HG03439 (cell line): ENCODE measurements around the gene RNF19B.
"Not testable (repeated sequence)": the region's sequence is repeated elsewhere in the genome, so short reads cannot be mapped to it uniquely, and the experiment has no call there.

Experiments
- ATAC-seq: cut with Tn5 transposase; IDR thresholded peaks from one replicate; pipeline ENCODE4 v1.9.1; 2021; ENCODE audit warnings: mild to moderate bottlenecking, moderate library complexity; ENCODE audit not compliant: unreplicated experiment

The RNF19B gene

DNA sequence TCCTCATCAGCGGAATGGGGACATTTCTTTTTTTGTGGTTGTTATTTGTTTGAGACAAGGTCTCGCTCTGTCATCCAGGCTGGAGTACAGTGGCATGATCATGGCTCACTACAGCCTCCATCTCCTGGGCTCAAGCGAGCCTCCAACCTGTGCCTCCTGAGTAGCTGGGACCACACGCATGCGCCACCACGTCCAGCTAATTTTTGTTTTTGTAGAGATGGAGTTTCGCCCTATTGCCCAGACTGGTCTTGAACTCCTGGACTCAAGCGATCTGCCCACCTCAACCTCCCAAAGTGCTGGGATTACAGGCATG lies 28.7 kb upstream of the RNF19B start:
- ATAC-seq, result not testable (repeated sequence)

GRCh38 chr1:32992489-32993323 lies 28.1 kb upstream of the RNF19B start:
- peak; percentile 86 for ATAC-seq

- ATAC-seq, result peak; percentile 24
Observed at GRCh38 chr1:32991819-32992488, 27.3 kb upstream of the RNF19B start.

GRCh38 chr1:32991386-32991785 lies 26.8 kb upstream of the RNF19B start:
- no peak for ATAC-seq

DNA sequence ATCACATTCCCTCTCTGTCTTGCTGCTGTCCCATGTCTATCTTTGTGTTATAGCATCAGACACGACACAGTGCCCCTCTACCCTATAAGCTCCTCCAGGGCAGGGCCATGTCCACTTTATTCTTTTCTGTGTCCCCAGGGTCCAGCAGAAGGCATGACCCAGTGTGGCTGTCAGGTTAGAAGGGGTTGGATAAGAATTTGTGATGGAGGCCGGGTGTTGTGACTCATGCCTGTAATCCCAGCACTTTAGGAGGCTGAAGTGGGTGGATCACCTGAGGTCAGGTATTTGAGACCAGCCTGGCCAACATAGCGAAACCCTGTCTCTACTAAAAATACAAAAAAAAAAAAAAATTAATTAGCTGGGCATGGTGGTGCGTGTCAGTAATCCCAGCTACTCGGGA lies 26.3 kb upstream of the RNF19B start:
- ATAC-seq, result no peak

DNA sequence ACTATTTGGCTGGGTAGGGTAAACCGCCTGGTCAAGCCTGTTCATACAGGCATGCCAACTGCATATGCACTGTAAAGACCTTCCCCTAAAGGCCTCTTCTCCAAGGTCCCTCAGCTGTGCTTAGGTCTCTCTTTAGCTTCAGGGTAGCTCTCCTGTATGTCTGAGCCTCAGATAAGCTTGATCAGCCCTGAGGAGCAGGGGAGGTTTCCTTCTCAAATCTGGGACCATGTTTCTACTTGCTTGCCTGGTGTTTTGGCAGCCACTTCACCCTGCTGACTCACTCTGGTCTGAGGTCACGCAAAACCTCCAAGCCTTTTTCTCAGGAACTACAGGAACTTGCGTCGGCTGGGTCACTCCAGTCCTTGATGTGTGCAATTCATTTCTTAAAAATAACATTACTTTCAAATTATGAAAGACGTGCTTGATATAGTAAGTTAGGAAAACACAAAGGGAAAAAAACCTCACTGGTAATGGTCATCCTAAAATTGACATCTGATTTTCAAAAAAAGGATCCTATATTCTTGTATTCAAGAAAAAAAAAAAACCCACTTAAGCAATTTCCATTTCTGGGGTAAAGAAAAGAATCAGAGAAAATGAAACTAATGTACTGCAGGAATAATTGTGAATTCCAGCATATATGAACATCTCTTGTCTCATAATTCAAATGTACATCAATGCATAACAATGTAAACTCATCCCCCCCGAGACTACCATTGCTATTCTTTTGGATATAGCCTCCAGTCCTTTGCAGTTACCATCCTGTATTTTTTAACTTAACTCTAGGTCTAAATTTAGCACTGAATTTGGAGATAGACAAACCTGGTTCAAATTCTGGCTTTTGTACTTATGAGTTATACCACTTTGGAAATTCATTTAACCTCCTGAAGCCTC lies 24.8 kb upstream of the RNF19B start:
- ATAC-seq, result no peak

- ATAC-seq, result no peak
Observed at GRCh38 chr1:32988665-32989064, 24.1 kb upstream of the RNF19B start.

GRCh38 chr1:32985226-32985625 lies 20.6 kb upstream of the RNF19B start:
- ATAC-seq, result no peak

GRCh38 chr1:32984455-32985171 lies 20.0 kb upstream of the RNF19B start:
- no peak for ATAC-seq

GRCh38 chr1:32984090-32984454 lies 19.5 kb upstream of the RNF19B start:
- no peak for ATAC-seq

- ATAC-seq, result no peak
Observed at GRCh38 chr1:32983020-32983419, 18.4 kb upstream of the RNF19B start.

DNA sequence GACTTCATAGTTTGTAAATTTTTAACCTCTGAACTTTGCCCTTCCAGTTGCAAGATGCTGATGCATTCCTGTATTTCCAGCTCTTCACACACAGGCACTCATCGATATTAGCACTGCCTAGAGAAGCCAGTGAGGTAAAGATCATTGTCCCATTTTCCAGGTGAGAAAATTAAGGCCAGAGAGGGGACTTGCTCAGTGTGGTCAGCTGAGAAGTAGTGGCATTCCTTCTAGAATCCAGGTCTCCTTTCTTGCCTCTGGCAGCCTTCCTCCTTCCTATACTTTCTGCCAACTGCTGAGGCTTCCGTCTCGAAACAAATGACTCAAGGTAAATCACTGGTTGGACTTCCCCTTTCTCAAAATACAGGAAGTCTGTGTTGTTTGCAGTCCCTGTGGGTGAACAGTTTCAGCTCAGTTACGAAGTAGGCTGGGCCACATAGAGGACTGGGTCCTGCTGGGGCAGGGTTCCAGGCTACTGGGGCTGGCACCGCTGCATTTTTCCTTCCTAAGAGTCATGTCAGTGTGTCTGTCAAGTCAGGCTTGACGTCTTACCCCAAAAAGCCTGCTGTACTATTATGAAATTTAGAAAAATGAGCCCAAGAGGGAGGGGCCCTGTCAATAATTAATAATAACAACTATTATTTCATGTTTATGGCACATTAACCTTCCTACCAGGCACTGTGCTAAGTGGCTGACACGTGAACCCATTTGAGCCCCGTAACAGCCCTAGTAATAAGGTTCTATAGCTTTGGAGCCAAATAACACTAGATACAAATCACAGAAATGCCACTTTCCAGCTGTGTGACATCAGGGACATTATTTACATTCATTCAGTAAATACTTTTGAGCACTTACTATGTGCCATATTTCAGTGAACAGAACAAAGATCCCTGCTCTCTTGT lies 16.6 kb upstream of the RNF19B start:
- ATAC-seq, result peak; percentile 87

DNA sequence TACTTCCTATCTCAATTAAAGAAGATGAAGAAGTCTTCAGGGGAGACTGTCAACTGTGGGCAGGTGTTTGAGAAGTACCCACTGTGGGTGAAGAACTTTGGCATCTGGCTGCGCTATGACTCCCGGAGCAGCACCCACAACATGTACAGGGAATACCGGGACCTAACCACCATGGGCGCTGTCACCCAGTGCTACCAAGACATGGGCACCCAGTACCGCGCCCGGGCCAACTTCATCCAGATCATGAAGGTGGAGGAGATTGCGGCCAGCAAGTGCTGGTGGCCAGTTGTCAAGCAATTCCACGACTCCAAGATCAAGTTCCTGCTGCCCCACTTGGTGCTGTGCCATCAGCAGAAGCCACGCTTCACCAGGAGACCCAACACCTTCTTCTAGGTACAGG lies 15.5 kb upstream of the RNF19B start:
- ATAC-seq, result no peak

- ATAC-seq, result no peak
Observed at GRCh38 chr1:32978854-32979253, 14.2 kb upstream of the RNF19B start.

DNA sequence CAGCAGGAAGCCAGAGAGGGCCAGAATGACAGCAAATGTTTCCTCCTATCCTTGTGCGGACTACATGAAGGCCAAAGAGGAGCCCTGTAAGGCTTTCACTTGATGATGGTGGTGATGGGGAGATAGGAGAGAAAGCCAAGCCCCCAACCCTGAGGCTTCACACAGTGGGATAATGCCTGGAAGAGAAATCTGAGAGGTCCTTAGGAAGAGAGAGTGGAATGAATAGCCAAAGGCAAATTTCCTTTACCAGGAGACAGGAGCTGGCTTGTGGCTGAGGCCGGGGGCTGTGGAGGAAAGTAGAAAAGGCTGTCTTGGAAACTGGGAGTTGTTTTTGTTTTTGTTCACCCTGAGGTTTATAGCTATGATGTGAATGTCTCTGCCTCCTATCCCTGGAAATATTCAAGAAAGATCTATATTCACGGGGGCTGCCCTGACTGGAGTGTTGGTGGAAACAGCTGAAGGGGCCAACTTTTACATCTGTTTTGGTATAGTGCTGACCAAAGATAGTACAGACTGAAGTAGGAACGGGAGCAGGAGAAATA lies 13.0 kb upstream of the RNF19B start:
- no peak for ATAC-seq

DNA sequence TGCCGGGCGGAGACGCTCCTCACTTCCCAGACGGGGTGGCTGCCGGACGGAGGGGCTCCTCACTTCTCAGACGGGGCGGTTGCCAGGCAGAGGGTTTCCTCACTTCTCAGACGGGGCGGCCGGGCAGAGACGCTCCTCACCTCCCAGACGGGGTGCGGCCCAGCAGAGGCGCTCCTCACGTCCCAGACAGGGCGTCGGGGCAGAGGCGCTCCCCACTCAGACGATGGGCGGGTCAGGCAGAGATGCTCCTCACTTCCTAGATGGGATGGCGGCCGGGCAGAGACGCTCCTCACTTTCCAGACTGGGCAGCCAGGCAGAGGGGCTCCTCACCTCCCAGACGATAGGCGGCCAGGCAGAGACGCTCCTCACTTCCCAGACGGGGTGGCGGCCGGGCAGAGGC lies 10.4 kb upstream of the RNF19B start:
- ATAC-seq, result not testable (repeated sequence)

DNA sequence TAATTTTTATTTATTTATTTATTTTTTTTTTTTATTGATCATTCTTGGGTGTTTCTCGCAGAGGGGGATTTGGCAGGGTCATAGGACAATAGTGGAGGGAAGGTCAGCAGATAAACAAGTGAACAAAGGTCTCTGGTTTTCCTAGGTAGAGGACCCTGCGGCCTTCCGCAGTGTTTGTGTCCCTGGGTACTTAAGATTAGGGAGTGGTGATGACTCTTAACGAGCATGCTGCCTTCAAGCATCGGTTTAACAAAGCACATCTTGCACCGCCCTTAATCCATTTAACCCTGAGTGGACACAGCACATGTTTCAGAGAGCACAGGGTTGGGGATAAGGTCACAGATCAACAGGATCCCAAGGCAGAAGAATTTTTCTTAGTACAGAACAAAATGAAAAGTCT lies 8.8 kb upstream of the RNF19B start:
- not testable (repeated sequence) for ATAC-seq

- no peak for ATAC-seq
Observed at GRCh38 chr1:32972814-32973428, 8.3 kb upstream of the RNF19B start.

DNA sequence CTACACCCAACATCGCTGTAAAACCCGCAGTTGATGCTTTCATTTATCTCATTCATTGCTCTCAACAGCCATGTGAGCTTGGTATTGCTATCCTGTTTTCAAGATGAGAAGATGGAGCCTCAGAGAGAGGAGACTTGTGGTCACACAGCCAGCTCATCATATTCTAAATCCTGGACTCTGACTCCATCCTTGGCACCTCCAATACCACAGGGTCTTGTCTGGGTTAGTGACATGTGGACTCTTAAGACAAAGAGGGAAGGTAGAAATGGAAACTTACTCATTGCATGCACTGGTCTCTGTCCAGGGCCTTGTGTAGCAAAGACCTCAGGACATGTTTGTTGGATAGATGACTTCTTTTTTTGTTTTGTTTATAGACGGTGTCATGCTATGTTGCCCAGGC lies 7.0 kb upstream of the RNF19B start:
- ATAC-seq, result no peak
